Activated CD8-positive, alpha-beta T cell treated with anti-CD3 and anti-CD28 coated beads for 36 hours (primary cell): ENCODE measurements around the gene NOXA1. TPM values are rescaled to one million over a fixed set of nuclear protein-coding genes. Genes with fewer than 3 reads are reported as not detected.

Experiments used
- ATAC-seq: fragments of 200-7000 bp; cut with Tn5 transposase; one replicate; pipeline ENCODE4 v1.10.0; 2021; ENCODE audit warnings: mild to moderate bottlenecking, moderate library complexity
- CTCF ChIA-PET: fragments of 350-600 bp; sonication (Branson Sonifier 250); formaldehyde crosslinking; loops from one replicate; lab custom pipeline; 2021; ENCODE audit warnings: antibody characterized with exemption; lab: Charles Lee
- POLR2A ChIA-PET: fragments of 350-600 bp; sonication (Branson Sonifier 250); formaldehyde crosslinking; loops from one replicate; lab custom pipeline; 2021; ENCODE audit warnings: antibody characterized with exemption; lab: Charles Lee
- DNase-seq: peaks from one replicate; pipeline ENCODE4 v3.0.0-alpha.2; 2020
- H3K27ac Mint-ChIP-seq: one replicate; pipeline ENCODE4 v1.8.0; 2021; ENCODE audit warnings: mild to moderate bottlenecking, mixed read lengths
- H3K27me3 Mint-ChIP-seq: one replicate; pipeline ENCODE4 v1.8.0; 2021; ENCODE audit warnings: mixed read lengths
- H3K36me3 Mint-ChIP-seq: one replicate; pipeline ENCODE4 v1.8.0; 2021; ENCODE audit warnings: low read depth, mixed read lengths
- H3K4me1 Mint-ChIP-seq: one replicate; pipeline ENCODE4 v1.8.0; 2021; ENCODE audit warnings: low read depth, mixed read lengths
- H3K4me3 Mint-ChIP-seq: one replicate; pipeline ENCODE4 v1.8.0; 2021; ENCODE audit warnings: mild to moderate bottlenecking, moderate library complexity, mixed read lengths
- H3K9me3 Mint-ChIP-seq: one replicate; pipeline ENCODE4 v1.8.0; 2021; ENCODE audit warnings: mixed read lengths
- intact Hi-C: fragments of 100-400 bp; cut with micrococcal nuclease; formaldehyde crosslinking; loops from one replicate; pipeline ENCODE4 v1.10.0; 2022
- total RNA-seq, 2 experiments: library from RNA; stranded (reverse); gene quantifications; one replicate each; pipeline ENCODE4 v1.2.3, GENCODE V29; 2021
- TF ChIP-seq, protein P1 (sequence below): fragments of 200-600 bp; IDR thresholded peaks from one replicate; pipeline ENCODE4 v1.8.0; 2022; ENCODE audit warnings: antibody characterized with exemption, mild to moderate bottlenecking

NOXA1 gene
- total RNA-seq, 2 experiments from 2014 or later, result 0.72 to 0.95 TPM

GRCh38 chr9:137402746-137403145, 20.4 kb upstream of the NOXA1 start:
- DNase-seq (no peak), ATAC-seq (no peak)
- Mint-ChIP-seq H3K4me3 (no peak overlapping the region), H3K36me3 (peaks cover 7% of the 10 kb centered on the region), H3K27ac (no peak overlapping the region), H3K4me1 (peaks cover 10% of the 10 kb centered on the region), H3K27me3 (no peaks in the 10 kb centered on the region), H3K9me3 (no peaks in the 10 kb centered on the region)
- ChIA-PET CTCF (no interaction called here), POLR2A (no interaction called here)
- intact Hi-C loops, result loop anchor here (10.0 kb wide), 1 partner anchor 108 kb away; no protein-coding TSS in a partner anchor
- TF ChIP-seq, protein P1, sequence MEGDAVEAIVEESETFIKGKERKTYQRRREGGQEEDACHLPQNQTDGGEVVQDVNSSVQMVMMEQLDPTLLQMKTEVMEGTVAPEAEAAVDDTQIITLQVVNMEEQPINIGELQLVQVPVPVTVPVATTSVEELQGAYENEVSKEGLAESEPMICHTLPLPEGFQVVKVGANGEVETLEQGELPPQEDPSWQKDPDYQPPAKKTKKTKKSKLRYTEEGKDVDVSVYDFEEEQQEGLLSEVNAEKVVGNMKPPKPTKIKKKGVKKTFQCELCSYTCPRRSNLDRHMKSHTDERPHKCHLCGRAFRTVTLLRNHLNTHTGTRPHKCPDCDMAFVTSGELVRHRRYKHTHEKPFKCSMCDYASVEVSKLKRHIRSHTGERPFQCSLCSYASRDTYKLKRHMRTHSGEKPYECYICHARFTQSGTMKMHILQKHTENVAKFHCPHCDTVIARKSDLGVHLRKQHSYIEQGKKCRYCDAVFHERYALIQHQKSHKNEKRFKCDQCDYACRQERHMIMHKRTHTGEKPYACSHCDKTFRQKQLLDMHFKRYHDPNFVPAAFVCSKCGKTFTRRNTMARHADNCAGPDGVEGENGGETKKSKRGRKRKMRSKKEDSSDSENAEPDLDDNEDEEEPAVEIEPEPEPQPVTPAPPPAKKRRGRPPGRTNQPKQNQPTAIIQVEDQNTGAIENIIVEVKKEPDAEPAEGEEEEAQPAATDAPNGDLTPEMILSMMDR, result no peak

- TF ChIP-seq, protein P1, result no peak
- ATAC-seq (no peak), DNase-seq (no peak)
- CTCF ChIA-PET, result no interaction called here
- Mint-ChIP-seq H3K36me3 (peaks cover 7% of the 10 kb centered on the region), H3K4me1 (peaks cover 7% of the 10 kb centered on the region), H3K27ac (no peak overlapping the region), H3K9me3 (no peaks in the 10 kb centered on the region), H3K4me3 (no peak overlapping the region), H3K27me3 (no peaks in the 10 kb centered on the region)
- POLR2A ChIA-PET, result no interaction called here
- intact Hi-C loops, result loop anchor here (10.0 kb wide), 1 partner anchor 108 kb away; no protein-coding TSS in a partner anchor
Measured at GRCh38 chr9:137403269-137403668, 19.9 kb upstream of the NOXA1 start.

- ATAC-seq (no peak), DNase-seq (no peak)
- peaks cover 2% of the 10 kb centered on the region for H3K4me1 Mint-ChIP-seq
- ChIA-PET POLR2A (no interaction called here), CTCF (interaction anchor here (0.5 kb wide), 1 partner anchor 65 kb away, joined by 3 read pairs; no protein-coding TSS in a partner anchor)
- intact Hi-C loops, result loop anchor here (10.0 kb wide), 1 partner anchor 110 kb away; no protein-coding TSS in a partner anchor
- H3K36me3 Mint-ChIP-seq, result peaks cover 7% of the 10 kb centered on the region
- no peak overlapping the region for H3K27ac Mint-ChIP-seq
- peaks cover 2% of the 10 kb centered on the region for H3K27me3 Mint-ChIP-seq
- no peak overlapping the region for H3K4me3 Mint-ChIP-seq
- TF ChIP-seq, protein P1, result no peak
- no peaks in the 10 kb centered on the region for H3K9me3 Mint-ChIP-seq
Measured at GRCh38 chr9:137404961-137405567, 18.1 kb upstream of the NOXA1 start.

DNA sequence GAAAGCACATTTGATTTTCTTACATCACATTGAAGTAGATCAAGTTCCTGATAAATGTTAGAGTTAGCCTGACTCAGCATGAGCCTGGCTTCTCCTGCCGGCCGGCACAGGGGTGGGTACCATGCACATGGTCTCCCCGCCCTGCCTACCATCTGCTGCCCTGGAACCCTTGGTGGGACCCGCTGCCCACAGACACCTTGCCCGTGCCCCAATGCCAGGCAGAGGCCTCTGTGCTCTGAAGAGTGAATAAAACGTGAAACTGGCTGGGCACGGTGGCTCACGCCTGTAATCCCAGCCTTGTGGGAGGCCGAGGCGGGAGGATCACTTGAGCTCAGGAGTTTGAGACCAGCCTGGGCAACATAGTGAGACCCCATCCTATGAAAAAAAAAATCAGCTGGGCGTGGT, 17.5 kb upstream of the NOXA1 start:
- H3K9me3 Mint-ChIP-seq, result no peaks in the 10 kb centered on the region
- H3K4me1 Mint-ChIP-seq, result peaks cover 4% of the 10 kb centered on the region
- peaks cover 7% of the 10 kb centered on the region for H3K36me3 Mint-ChIP-seq
- intact Hi-C loops, result loop anchor here (10.0 kb wide), 1 partner anchor 111 kb away; no protein-coding TSS in a partner anchor
- TF ChIP-seq, protein P1, result no peak
- no peak for ATAC-seq
- no peak for DNase-seq
- no peak overlapping the region for H3K4me3 Mint-ChIP-seq
- peaks cover 2% of the 10 kb centered on the region for H3K27me3 Mint-ChIP-seq
- H3K27ac Mint-ChIP-seq, result no peak overlapping the region
- ChIA-PET POLR2A (no interaction called here), CTCF (no interaction called here)

GRCh38 chr9:137406085-137406760, 17.0 kb upstream of the NOXA1 start:
- no peak overlapping the region for H3K27ac Mint-ChIP-seq
- H3K9me3 Mint-ChIP-seq, result no peaks in the 10 kb centered on the region
- DNase-seq (no peak), ATAC-seq (no peak)
- peaks cover 2% of the 10 kb centered on the region for H3K27me3 Mint-ChIP-seq
- TF ChIP-seq, protein P1, result no peak
- intact Hi-C loops, result loop anchor here (10.0 kb wide), 1 partner anchor 111 kb away; no protein-coding TSS in a partner anchor
- POLR2A ChIA-PET, result no interaction called here
- peaks cover 7% of the 10 kb centered on the region for H3K36me3 Mint-ChIP-seq
- CTCF ChIA-PET, result no interaction called here
- no peak overlapping the region for H3K4me3 Mint-ChIP-seq
- peaks cover 4% of the 10 kb centered on the region for H3K4me1 Mint-ChIP-seq
